SH-SY5Y (cell line): ENCODE results near the gene MTRR.

Experiments
- GATA2 ChIP-seq: IDR thresholded peaks from 2 replicates; pipeline ENCODE4 v1.6.1; 2011; ENCODE audit warnings: mild to moderate bottlenecking, low read depth, low read length
- GATA3 ChIP-seq: IDR thresholded peaks from 2 replicates; pipeline ENCODE4 v1.6.1; 2011; ENCODE audit warnings: low read depth, mild to moderate bottlenecking, low read length, moderate library complexity

DNA sequence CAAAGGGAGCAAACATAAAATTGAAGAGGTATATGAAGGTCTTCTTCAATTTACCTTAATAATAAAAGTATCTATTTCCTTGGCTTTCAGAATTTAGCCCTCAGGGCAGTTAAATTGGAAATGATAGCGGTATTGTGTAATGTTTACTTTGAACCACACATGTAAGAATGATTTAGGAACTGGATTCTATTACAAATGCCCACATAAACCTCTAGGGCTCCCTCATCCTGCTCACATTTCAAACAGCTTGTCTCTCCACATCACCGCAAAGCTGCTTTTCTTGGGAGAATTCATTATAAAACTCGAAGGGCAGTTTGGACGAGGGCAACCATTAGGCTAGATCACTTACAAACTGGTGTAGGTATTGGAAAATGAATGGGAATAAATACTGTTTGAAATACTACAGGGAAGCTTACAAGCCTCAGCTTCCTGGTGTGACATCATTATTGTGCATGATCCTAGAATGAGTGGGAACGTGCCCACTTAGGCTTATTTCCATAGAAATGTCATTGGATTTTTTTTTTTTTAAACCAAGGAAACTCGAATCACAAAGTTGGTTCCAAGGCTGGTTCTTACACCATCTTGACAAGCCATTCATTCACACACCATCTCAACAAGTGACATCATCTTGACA, 47.3 kb downstream of the MTRR start:
- TF ChIP-seq GATA2 (no peak), GATA3 (no peak)
